Prostate gland (tissue), 2 donors: ENCODE data around the gene ATXN7L2.

Source experiments
- CTCF ChIP-seq, 4 experiments: fragments of 200-600 bp in 2 of 4; fragments of 450-650 bp in 2 of 4; sonication (generic) in 2 of 4; IDR thresholded peaks; 1 replicate in 3 of 4; 2 replicates in 1 of 4; pipeline ENCODE4 v1.5.1; 2016 to 2019; ENCODE audit warnings: antibody characterized with exemption in 4 of 4, mild to moderate bottlenecking in 2 of 4, moderate library complexity in 2 of 4
- POLR2AphosphoS5 ChIP-seq: sonication (generic); formaldehyde crosslinking; IDR thresholded peaks from one replicate; pipeline ENCODE4 v1.6.1; 2017; ENCODE audit warnings: antibody characterized with exemption

- TF ChIP-seq CTCF (IDR thresholded peaks at IDR 0.05) (no peak), POLR2AphosphoS5 (no peak)
Measured at GRCh38 chr1:109503935-109504334, 20.2 kb downstream of the ATXN7L2 start.
